LHCN-M2 (cell line): ENCODE results near the gene UBAP1. TPM values are rescaled to one million over a fixed set of nuclear protein-coding genes. Genes with fewer than 3 reads are reported as not detected.
"Not testable (repeated sequence)": the region's sequence is repeated elsewhere in the genome, so short reads cannot be mapped to it uniquely, and the experiment has no call there.

Experiments
- DNase-seq: peaks from one replicate; pipeline ENCODE4 v3.0.0-alpha.2; 2012; ENCODE audit warnings: low read depth
- total RNA-seq: library from RNA; depleted of rRNA; stranded (reverse); fragments of >200 nt; gene quantifications from 2 replicates; pipeline ENCODE4 v1.2.3, GENCODE V29; 2014

The UBAP1 gene
- total RNA-seq, 1 experiment from 2014 or later: 25.5 TPM

DNA sequence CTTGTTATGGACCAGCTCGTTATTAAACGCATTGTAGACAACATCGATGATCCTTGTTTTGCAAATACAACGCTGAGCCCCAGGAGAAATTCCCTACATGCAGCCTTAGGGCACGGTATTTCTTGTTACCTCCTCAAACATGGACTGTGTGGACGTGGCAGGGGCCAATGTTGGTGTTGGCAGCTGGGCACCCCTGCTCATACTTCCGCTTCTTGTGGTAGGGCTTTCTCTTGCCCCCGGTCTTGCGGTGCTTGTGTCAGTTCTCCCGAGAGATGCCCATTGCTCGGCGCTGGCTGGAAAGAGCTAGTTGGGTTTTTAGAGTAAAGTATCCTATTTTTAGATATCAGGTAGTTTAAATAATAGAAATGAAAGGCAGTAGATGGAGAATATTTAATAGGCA lies 45.5 kb downstream of the UBAP1 start:
- DNase-seq: no peak

GRCh38 chr9:34226144-34226760 lies 47.4 kb downstream of the UBAP1 start:
- not testable (repeated sequence) for DNase-seq

DNA sequence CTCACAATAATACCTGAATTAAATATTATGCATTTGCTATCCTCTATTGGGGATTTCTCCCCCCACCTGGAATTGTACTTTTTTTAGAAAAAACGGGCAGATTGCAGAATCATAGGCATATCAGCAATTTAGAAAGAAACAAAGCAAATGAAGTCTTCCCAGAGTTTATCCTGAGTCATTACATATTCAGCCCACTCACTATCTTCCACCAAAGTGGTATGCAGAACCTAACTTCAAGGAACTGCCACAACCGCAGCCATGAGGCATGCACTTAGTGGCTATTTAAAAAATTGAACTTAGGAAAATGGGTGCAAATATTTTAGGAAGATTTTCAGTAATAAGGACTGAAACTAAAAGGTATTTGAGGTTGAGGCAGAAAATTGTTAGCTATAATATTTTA lies 48.6 kb downstream of the UBAP1 start:
- peak; percentile 67 for DNase-seq

DNA sequence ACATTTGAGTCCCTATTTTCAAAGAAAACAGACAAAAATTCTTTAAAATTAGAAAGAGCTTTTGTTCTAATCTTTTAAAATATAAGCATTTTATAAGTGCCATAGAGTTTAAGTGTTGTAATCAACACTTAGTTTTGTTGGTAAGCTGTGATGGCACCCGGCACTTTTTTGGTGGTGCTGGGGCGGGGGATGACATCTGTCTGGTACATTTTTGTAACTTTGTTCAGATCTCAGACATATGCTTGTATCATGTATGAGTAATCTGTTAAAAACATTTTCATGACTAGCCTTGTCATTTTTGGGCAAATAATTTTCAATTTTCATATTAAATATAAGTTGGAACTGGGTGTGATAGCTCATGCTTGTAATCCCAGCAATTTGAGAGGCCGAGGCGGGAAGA lies 51.7 kb downstream of the UBAP1 start:
- DNase-seq: peak; percentile 61

- DNase-seq: no peak
Observed at GRCh38 chr9:34232201-34232600, 53.4 kb downstream of the UBAP1 start.

GRCh38 chr9:34233672-34234071 lies 54.8 kb downstream of the UBAP1 start:
- peak; percentile 86 for DNase-seq

- DNase-seq: no peak
Observed at GRCh38 chr9:34237836-34238235, 59.0 kb downstream of the UBAP1 start.

- no peak for DNase-seq
Observed at GRCh38 chr9:34240006-34240405, 61.2 kb downstream of the UBAP1 start.

GRCh38 chr9:34242830-34243229 lies 64.0 kb downstream of the UBAP1 start:
- DNase-seq: no peak

DNA sequence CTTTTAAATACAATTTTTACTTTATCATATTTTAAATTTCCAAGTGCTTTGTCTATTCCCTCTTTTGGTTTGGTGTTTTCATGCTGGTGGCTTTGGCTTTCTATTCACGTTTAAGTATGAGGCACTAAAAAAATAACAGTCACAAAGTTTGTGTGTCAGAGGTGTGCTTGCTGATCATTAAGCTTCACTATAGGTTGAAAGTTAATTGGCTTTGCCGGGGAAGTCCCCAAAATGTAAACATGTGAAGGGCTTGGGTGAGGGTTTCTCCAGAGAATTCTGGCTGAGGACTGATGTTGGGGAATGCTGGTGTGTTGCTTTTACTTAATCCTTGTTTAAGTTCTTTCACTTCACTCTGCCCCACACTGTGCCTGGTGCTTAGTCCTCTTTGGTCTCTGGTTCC lies 66.4 kb downstream of the UBAP1 start:
- DNase-seq: not testable (repeated sequence)

- peak; percentile 69 for DNase-seq
Observed at GRCh38 chr9:34246453-34246852, 67.6 kb downstream of the UBAP1 start.

- DNase-seq: not testable (repeated sequence)
Observed at GRCh38 chr9:34247782-34248181, 68.9 kb downstream of the UBAP1 start.

DNA sequence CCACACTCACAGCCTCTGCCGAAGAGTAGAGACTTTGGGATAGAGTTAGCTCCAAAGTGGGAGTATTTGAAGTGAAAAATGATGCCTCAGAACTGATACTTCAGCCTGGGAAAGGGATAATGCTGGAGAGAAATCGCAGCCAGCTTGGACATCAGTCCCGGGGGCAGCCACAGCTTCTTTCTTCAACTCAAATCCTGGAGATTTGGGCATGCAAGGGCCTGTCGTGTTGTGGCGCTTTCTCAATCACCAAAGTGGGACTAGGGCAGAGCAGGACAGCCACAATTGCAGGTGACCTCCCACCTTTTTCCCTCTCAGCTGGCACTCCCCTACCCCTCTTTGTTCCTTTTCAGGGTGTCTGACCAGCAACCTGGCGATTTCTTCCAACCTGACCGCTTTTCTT lies 70.4 kb downstream of the UBAP1 start:
- DNase-seq: no peak

- DNase-seq: no peak
Observed at GRCh38 chr9:34250721-34251120, 71.9 kb downstream of the UBAP1 start.

- no peak for DNase-seq
Observed at GRCh38 chr9:34252016-34252415, 73.2 kb downstream of the UBAP1 start.

DNA sequence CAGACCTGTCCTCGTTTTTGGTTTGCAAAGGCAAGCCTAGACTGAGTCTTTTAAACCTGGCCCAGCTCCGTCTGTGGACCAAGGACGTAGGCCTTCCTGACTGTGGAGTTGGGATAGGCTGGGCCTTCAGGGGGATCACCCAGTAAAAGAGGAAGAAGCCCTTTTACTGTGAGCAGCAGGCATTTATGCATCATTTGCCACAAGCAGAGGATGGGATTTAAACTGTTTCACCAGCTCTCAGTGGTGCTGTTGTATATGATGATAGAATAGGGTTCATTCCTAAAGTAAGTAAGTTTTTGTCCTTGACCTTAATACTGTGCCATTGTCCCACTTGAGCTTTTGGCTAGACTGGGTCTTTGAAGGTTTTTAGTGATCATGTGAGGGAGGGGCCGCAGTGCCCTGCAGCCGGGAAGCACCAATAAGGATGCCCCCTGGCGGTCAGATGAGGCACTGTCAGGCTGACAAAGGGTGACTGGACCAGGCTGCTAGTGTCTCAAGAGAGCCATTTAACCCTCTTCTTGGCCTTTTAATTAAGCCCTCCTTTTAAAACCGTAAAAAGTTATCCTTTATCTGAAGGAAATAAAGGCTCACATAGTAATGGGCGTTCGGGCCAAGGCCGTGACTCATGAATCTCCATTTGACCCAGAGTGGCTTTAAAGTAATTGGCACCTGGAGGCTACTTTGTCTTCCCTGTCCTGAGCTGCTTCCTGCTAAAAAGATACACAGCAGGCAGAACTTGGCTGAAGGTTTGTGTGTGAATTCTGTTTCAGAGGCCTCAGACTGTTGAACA lies 74.0 kb downstream of the UBAP1 start:
- DNase-seq: peak; percentile 64

GRCh38 chr9:34253460-34253837 lies 74.6 kb downstream of the UBAP1 start:
- peak; percentile 84 for DNase-seq

DNA sequence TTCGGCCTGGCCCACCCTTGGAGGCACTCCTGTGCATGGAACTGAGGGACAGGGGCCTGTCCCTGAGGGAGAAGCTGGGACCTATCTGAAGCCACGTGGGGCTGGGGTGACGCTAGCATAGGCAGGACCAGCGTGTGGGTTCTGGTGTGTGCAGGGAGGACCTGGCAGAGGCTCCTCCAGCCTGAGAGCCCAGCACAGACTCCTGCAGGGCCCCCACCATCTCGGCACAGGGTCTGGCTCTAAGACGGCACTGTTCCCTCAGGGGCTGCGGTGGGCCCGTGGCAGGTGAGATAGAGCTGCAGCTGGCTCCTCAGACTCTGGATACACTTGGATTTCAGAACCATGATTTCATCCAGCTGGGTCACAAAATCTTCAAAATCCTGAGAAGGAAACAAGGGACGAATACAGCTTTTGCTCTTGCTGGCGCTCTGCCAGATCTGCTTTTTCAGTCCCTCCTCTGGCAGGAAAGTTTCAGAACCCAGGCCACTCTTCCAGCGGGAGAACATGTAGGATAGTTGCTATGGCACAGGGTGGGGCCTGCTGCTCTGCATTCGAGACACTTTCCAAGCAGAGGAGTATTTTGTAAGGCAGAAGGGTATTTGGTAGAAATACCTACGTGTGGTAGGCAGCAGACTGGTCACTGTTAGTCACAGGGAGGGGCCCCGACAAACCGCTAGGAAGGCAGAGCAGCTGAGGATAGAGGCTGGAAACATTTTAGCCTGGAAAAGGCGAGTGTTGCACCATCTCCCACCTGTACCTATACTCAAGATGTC lies 75.5 kb downstream of the UBAP1 start:
- DNase-seq: peak; percentile 91

DNA sequence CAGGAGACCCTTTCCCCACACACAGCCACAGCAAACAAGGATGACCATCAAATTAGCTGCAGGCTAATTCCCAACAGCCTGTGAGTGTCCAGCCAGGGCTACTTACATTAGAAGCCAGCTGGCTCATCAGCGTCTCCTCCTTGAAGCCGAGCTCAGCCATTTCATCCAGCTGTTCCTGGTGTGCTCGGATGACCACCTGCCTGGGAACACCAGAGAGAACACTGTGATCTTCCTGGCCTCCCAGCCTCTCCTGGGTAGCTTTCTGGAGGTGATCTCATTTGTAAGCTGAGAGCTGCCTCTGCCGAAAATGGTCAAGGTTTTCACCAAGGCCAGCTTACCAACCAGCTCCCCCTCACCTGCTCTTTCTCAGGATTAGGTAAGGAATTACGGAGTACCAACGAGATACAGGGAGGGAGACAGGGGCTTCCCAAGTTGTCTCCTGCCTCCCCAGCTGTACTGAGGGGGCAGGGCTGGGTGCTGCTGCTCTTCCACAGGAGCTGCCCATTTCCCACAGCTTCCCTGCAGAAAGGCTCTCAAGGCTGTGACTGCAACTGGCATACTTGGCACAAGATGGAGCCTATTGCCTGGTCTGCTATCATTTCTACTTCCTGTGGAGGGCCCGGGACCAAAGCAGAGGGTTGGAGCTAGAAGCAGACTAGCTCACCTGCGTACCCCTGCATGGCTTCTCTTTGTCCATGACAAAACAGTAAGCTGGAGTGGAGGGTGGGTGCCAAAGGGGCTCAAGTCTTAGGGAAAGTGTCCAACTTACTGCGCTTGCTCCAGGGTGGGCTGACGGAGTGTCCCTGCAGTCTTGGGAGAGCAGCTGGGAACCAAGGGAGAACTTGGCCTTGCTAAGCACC lies 76.4 kb downstream of the UBAP1 start:
- DNase-seq: peak; percentile 84

DNA sequence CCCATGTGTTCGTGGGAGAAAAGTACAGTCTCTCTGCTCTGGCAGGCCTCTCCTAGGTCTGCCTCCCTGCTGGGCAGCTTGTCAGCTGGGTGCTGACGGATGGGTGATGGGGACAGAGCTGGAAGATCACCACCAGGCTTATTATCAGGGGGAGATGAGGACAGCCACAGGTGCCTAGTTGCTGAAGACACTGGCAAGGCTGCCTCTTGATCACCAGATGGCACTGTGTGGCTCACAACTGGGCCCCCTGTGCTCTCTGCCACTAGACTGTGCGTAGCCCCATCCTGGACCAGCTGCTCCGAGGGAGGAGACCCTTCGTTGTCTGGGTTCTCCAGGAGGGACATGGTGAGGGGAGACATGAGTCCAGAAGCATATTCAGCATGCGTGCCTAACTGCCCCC lies 77.3 kb downstream of the UBAP1 start:
- no peak for DNase-seq

DNA sequence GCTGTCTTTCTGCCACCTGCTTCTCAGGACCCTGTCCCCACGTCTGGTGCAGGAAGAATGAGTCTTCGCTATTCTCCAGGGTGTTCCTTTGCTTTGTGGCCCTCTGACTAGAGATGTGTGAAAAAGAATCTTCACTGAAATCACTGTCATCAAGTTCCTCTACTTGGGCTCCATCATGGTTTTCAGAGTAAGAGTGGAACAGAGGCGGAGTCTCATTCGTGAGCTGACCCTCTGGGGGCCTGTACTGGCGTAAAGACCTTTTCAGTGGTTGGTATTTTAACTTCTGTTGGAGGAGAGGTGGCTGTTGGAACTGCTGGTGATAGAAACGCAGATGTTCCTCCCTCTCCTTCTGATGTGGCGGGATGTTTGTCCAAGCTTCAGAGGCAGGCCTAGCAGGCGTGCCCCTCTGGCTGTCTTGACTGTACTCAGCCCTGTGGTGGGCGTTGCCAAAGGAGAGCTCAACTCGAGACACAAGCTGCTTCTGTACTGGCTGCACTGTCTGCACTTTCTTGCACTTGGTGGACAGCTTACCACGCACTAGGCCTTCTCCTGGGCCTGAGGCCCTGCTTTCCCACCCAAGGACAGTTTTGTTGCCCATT lies 78.2 kb downstream of the UBAP1 start:
- DNase-seq: no peak
